ENCODE results near the gene PEA15.

DNA sequence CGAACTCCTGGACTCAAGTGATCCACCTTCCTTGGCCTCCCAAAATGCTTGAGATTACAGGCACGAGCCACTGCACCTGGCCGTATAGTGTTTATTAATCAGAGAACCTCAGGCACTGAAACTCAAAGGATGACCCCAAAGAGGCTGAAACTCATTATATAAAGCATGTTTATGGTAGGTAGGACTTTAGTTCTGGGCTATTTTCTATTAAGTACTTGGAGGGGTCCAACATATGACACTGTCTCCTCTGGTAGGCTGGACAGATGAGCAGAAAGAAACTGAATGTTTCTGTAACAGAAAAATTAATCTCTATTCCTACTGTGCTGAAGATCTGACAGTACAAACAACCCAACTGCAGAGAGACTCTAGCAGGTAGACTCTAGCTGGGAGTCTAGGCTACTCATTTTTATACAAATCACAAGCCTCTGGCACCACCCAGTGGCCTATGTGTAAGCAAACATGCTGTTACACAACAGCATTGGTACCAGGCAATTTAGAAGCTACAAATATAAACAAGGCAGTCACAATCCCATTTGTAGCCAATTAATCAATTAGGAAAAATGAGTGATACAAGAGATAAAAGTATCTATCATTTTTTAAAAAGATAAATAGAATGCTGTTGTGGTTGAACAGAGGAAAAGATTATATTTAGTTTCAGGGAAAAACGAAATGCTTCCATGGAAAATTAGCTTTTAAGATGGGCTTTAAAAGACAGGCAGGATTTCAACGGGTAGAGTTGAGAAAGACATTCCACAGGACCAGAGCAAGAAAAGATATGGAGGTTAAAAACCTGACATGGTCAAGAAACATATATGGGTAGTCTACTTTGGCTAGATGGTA, 46.7 kb downstream of the PEA15 start:
- TF ChIP-seq, protein P1, sequence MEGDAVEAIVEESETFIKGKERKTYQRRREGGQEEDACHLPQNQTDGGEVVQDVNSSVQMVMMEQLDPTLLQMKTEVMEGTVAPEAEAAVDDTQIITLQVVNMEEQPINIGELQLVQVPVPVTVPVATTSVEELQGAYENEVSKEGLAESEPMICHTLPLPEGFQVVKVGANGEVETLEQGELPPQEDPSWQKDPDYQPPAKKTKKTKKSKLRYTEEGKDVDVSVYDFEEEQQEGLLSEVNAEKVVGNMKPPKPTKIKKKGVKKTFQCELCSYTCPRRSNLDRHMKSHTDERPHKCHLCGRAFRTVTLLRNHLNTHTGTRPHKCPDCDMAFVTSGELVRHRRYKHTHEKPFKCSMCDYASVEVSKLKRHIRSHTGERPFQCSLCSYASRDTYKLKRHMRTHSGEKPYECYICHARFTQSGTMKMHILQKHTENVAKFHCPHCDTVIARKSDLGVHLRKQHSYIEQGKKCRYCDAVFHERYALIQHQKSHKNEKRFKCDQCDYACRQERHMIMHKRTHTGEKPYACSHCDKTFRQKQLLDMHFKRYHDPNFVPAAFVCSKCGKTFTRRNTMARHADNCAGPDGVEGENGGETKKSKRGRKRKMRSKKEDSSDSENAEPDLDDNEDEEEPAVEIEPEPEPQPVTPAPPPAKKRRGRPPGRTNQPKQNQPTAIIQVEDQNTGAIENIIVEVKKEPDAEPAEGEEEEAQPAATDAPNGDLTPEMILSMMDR (conservative IDR thresholded peaks at IDR 0.05 in 1 of 2, IDR thresholded peaks at IDR 0.05 in 1 of 2; ENCODE audit: low read depth in 1 of 2, low read length in 2 of 2): peak; percentile 67 to 74
- no peak for TF ChIP-seq EZH2 (IDR thresholded peaks at IDR 0.05; ENCODE audit: low read length, missing control alignments)
